Stimulated activated CD4-positive, alpha-beta T cell treated with anti-CD3 and anti-CD28 coated beads, Interleukin-4, amount 100 ng/mL, for 24 hours (primary cell): ENCODE data around the gene TIMM9.
"Not testable (repeated sequence)": the region's sequence is repeated elsewhere in the genome, so short reads cannot be mapped to it uniquely, and the experiment has no call there.

ENCODE experiments used
- DNase-seq: peaks from one replicate; pipeline ENCODE4 v3.0.0-alpha.2; 2020

Gene TIMM9, protein sequence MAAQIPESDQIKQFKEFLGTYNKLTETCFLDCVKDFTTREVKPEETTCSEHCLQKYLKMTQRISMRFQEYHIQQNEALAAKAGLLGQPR

GRCh38 chr14:58427281-58428117, at the start of gene TIMM9, which contains the start of gene KIAA0586:
TIMM9 (minus strand) TSS chr14:58427531; CDS start chr14:58411945, 15,586 bp downstream.
KIAA0586 (plus strand) TSS chr14:58427719; CDS start chr14:58428265, 546 bp downstream.
- peak; percentile 97 for DNase-seq

GRCh38 chr14:58476320-58476719, 49.0 kb upstream of the TIMM9 start:
- DNase-seq = no peak

GRCh38 chr14:58469309-58469708, 42.0 kb upstream of the TIMM9 start:
- no peak for DNase-seq

DNA sequence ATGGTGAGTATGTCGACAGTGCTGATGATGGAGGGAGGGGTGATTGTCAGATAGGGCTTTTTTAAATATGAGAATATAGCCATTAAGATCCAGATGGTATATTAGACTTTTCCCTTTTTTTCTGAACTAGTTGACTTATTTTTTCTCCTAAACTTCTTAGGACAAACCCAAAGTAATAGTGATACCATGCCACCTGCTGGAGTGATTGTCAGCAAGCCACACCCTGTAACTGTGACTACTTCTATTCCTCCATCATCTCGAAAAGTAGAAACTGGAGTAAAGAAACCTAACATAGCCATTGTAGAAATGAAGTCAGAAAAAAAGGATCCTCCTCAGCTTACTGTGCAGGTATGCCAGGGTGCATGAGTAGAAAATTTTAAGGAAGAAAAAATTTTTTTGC, 40.2 kb upstream of the TIMM9 start:
- no peak for DNase-seq

DNA sequence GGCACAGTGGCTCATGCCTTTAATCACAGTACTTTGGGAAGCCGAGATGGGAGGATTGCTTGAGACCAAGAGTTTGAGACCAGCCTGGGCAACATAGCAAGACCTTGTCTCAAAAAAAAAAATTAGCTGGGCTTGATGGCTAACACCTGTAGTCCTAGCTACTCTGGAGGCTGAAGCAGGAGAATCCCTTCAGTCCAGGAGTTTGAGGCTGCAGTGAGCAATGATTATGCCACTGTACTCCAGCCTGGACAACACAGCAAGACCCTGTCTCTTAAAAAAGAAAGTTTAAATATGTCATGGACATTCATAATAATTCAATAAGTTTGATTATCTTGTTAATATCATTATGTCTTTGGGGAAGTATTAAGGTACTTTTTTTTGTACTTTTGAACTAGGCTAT, 39.1 kb upstream of the TIMM9 start:
- no peak for DNase-seq

DNA sequence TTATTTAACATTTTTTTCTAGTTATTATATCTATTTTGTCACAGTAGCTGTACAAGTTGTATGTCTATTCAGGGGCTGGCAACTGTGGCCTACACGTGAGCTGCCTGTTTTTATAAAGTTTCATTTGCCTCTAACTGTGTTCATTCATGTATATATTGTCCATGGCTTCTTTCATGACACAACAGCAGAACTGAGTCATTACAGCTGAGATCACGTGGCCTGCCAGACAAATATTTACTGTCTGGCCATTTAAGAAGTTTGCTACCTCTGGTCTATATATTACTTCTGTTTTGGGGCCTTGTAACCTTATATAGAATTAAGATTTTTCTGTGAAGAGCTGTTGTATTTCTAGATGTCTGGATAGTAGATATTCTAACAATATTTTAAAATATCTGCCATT, 38.1 kb upstream of the TIMM9 start:
- DNase-seq = no peak

- DNase-seq = no peak
These were observed 37.3 kb upstream of the TIMM9 start for GRCh38 chr14:58464652-58465051.

DNA sequence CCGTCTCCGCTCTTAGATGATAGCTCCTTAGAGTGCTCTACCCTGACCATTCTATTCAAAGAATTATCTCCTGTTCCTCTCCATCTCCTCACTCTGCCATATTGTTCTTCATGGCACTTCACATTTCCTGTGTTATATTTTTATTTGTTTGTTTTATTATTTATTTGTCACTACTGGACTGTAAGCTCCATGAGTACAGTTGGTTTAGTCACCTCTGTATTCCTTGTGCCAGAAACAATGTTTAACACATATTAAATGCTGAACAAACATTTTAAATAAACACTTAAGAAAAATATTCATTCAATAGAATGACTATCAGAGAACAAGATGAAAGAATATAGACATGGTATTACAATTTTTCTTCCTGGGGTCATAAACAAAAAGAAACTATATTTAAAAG, 35.8 kb upstream of the TIMM9 start:
- DNase-seq = no peak

DNA sequence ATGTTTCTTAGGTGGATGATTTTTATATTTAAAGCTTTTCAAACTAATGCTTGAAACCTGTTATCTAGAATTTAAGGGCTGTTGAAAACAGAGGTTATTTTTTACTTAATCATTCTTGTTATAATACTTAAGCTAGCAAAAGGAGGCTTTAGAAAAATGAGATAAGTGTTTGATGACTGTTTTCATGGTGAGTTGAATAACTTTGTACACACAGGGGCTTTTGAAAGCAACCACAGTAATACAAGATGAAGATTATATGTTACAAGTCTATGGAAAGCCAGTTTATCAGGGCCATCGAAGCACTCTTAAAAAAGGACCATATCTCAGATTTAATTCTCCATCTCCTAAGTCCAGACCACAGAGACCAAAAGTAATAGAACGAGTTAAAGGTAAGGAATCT, 33.4 kb upstream of the TIMM9 start:
- no peak for DNase-seq

DNA sequence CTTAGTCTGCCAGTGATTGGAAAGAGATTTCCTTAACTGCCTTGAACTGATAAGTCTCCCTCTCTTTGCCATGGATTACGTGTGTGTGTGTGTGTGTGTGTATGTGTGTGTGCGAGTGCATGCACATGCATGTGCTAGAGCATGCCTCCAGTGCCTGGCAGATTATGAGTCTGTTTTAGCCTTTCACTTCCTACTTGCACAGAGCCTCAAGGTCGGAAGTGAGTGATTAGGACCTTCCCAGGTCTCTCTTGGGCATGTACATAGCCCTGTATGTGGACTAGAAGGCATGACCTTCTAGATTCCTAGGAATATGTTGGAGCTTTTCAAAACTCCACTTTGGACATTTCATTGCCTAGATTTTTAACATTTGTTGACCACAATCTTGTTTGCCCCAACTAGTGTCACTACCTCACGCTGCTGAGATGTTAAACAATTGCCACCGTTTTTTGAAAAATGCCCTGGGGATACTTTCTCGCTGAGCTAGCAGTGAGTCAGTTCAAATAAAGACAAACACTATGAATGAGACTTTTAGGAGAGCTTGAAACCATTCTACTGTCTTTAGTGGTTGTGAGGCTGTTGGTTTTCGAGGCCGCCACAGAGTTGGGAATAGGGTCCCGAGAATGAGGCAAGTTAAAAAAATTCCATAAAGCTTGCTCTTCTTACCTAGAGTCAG, 28.4 kb upstream of the TIMM9 start:
- no peak for DNase-seq

DNA sequence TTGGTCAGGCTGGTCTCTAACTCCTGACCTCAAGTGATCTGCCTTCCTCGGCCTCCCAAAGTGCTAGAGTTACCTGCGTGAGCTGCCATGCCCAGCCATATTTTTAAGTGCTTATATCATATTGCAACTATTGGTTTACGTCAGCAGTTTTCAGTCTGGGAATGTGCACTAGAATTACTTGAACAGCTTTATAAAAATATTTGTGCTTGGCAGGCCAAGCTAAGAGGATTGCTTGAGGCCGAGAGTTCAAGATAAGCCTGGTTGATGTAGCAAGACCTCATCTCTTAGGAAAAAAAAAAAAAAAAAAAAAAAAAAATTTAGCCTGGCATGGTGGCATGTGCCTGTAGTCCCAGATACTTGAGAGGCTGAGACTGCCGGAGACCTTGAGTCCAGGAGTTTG, 17.3 kb upstream of the TIMM9 start:
- DNase-seq = no peak

DNA sequence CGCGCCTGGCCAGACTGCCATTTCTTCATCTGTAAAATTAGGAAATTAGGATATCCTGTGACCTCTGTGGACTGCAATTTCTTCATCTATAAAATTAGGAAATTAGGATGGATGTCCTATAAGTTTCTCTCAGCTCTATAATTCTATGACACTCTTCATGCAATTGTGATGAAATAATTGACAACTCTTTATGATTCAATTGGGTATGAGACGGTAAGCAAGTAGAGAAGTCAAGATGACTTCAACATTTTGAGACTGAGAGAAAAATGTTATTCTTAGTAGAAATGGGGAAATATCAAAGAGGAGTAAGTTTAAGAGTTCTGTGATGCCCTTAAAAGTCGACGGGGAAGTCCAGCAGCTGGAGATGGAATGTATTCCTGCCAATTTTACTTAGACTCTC, 12.1 kb upstream of the TIMM9 start:
- no peak for DNase-seq

DNA sequence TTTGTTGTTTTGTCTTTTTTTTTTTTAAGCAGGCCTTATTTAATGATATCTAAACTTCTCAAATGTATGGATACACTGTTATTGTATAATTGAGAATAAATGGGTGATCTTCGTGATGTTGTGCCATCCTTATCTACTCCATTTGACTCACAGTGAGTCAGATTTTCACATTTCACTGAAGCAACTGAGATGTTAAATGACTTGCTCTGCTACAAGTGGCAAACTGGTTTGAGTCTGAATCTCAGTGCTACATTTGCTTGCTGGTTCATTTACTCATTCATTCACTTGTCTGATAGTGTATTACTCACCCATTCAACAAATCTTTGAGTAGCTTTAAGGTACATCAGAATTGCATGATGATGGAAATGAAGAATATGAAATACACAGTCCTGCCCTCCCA, 2.8 kb upstream of the TIMM9 start:
- DNase-seq = peak; percentile 23

DNA sequence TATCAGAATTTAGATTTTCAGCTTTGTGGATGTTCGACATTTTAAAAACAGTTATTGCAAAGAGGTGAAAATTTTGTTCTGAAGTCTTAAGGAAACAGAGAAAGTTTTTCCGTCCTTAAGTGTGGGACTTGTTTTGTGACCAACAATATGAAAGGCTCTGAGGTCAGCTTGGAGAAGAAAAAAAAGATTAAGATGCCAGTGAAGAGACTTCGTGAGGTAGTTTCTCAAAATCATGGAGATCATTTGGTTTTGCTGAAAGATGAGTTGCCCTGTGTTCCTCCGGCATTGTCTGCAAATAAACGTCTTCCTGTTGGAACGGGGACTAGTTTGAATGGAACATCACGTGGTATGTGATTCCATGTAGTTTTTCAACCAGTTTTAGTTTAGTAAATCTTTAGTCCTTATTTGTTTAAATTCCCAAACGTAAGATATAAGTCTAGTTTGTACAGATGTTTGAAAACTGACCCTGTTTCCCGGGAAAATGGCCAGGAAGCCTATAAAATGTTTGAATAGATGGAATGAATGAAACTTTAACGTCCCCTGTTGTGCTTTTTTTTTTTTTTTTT, 870 bp upstream of the TIMM9 start:
- DNase-seq = peak; percentile 15

DNA sequence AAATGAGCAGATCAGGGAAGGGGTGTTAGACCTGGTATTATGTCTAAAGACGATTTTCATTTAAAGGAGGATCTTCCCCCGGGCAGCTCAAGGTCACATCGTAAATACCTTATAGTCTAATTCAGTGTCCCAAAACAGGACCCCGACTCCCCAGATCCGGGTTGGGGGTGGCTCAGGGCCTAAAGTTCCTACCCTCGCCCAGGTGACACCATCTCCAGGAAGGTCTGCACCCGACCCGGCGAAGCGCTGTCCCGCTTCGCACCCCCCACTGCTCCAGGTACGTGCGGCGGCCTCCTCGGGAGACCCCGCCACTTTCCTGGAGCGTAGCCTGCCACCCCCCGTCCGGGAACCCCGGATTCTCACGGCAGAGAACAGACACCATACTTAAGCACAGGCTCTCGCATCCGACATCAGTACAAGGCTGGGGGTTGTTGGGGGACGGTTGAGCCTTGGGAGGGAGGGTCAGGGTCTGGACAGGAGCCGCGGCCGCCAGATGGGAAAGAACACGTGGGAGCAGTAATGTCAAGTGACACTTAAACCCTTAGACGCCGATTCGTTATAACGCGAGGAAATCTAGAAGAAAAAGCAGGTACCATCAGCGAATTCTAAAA, 556 bp downstream of the TIMM9 start:
- DNase-seq = peak; percentile 58

DNA sequence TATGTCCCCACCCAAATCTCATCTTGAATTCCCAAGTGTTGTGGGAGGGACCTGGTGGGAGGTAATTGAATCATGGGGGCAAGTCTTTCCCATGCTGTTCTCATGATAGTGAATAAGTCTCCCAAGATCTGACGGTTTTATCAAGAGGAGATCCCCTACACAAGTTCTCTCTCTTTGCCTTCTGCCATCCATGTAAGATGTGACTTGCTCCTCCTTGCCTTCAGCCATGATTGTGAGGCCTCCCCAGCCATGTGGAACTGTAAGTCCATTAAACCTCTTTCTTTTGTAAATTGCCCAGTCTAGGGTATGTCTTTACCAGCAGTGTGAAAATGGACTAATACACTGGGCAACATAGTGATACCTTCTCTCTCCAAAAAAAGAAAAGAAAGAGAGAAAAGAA, 10.4 kb downstream of the TIMM9 start:
- DNase-seq = not testable (repeated sequence)

DNA sequence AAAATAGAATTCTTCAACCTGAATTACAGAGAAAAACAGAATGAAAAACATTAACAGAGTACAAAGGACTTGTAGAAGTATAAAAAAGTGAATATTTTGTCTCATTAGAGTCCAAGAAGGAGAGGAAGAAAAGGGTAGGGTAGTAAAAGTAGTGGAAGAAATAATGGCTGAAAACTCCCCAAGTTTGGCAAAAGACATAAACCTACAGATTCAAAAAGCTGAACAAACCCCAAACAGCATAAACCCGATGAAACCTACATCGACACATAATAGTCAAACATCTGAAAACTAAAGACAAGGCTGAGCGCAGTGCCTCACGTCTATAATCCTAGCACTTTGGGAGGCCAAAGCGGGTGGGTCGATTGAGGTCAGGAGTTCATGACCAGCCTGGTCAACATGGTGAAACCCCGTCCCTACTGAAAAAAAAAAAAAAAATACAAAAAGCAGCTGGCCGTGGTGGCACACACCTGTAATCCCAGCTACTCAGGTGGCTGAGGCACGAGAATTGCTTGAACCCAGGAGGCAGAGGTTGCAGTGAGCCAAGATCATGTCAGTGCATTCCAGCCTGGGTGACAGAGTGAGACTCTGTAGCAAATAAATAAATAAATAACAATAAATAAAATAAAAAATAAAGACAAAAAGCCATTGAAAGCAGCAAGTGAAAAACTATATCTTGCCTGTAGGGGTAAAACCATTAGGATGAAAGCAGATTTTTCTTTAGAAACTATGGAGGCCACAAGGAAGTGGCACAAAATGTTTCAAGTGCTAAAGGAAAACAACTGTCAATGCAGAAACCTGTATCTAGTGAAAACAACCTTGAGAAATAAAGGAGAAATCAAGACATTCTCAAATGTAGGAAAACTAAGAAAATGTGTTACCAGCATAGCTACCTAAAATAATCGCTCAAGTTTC, 11.4 kb downstream of the TIMM9 start:
- no peak for DNase-seq

DNA sequence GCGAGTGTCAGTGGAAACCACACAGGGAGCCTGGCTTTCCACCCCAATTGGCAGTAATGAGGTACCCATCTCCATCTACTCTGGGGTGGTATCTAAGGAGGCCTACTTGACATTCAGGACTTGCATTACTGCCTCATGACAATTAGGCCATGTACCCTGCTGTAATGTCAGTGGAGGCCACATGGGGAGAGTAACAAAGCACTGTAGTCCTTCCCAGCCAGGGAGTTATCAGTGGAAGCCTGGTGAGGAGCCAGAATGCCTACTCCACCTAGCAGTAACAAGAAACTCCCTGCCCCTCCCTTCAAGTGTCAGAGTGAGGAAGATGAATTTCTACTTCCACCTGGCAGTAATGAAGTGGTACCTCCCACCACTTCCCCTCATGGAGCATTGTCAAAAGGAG, 12.5 kb downstream of the TIMM9 start:
- DNase-seq = no peak

- no peak for DNase-seq
These were observed 18.6 kb downstream of the TIMM9 start for GRCh38 chr14:58408681-58409215.

DNA sequence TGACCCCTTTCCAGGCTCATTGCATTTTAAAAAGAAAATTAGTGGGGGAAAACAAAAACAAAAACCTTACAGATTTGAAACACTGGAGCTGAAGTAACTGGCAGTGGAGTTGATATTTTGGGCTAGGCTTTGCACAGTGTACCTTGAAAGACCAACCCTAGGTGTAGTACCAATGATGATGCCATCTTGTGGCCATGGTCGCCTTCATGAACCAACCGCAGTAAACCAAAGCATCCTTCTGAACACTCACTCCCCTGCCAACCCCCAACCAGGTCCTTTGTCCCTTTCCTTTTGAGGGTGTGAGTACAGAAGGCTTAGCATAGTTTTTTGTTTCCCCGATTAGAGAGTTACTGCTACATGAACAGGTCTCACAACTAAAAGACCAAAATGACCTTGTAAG, 25.7 kb downstream of the TIMM9 start:
- DNase-seq = no peak

DNA sequence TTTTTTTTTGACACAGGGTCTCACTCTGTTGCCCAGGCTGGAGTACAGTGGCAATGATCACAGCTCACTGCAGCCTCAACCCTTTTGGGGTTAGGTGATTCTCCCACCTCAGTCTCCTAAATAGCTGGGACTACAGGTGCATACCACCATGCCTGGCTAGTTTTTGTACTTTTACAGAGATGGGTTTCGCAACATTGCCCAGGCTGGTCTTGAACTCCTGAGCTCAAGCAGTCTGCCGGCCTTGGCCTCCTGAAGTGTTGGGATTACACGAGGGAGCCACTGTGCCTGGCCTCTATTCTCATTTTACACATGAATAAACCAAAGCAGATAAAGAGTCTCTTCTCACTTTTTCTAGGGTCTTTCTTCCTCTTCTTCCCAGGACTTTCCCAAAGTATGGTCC, 28.4 kb downstream of the TIMM9 start:
- no peak for DNase-seq

GRCh38 chr14:58398495-58398894, 28.8 kb downstream of the TIMM9 start:
- DNase-seq = no peak
